Panc1 (cell line): Measurements from ENCODE around the gene SLC7A4. TPM values are rescaled to one million over a fixed set of nuclear protein-coding genes. Genes with fewer than 3 reads are reported as not detected.

Source experiments
- ATAC-seq: fragments of 200-7000 bp; cut with Tn5 transposase; 2 replicates; pipeline ENCODE4 v1.9.1; 2020; ENCODE audit warnings: mild to moderate bottlenecking, moderate library complexity
- BruUV-seq: library from RNA; stranded (reverse); fragments of 400-500 nt; replicated peaks from 2 replicates; lab custom pipeline; 2021; lab: Mats Ljungman, UMichigan
- CTCF ChIA-PET: fragments of 300-600 bp; sonication (Branson Sonifier 250); formaldehyde crosslinking; loops from one replicate; lab custom pipeline; 2022; ENCODE audit warnings: antibody characterized with exemption; lab: Charles Lee
- POLR2A ChIA-PET: fragments of 300-600 bp; sonication (Branson Sonifier 250); formaldehyde crosslinking; loops from one replicate; lab custom pipeline; 2022; ENCODE audit warnings: antibody characterized with exemption; lab: Charles Lee
- DNase-seq: peaks from one replicate; pipeline ENCODE4 v3.0.0-alpha.2; 2010; ENCODE audit warnings: low read depth, low spot score
- H3K27ac ChIP-seq: 2 replicates; pipeline ENCODE4 v1.5.1; 2011; ENCODE audit warnings: mild to moderate bottlenecking, low read length, inconsistent platforms
- H3K27me3 ChIP-seq: fragments of 200-500 bp; sonication (Bioruptor generic); 2 replicates; pipeline ENCODE4 v1.6.0; 2014; ENCODE audit warnings: low read length, inconsistent platforms; ENCODE audit not compliant: control insufficient read depth, insufficient read depth
- H3K36me3 ChIP-seq: fragments of 200-500 bp; sonication (Bioruptor generic); 2 replicates; pipeline ENCODE4 v1.5.1; 2014; ENCODE audit warnings: inconsistent platforms, mild to moderate bottlenecking, low read length, moderate library complexity; ENCODE audit not compliant: control insufficient read depth, insufficient read depth
- H3K4me1 ChIP-seq: 2 replicates; pipeline ENCODE4 v1.5.1; 2011; ENCODE audit warnings: inconsistent platforms, mild to moderate bottlenecking, low read length, moderate library complexity; ENCODE audit not compliant: control insufficient read depth, insufficient read depth
- H3K4me3 ChIP-seq, 2 experiments: 2 replicates each; pipeline ENCODE4 v1.5.1; 2011 to 2012; ENCODE audit warnings: low read depth in 2 of 2, low read length in 2 of 2, mild to moderate bottlenecking in 2 of 2, inconsistent platforms in 1 of 2, moderate library complexity in 1 of 2
- H3K9me3 ChIP-seq: fragments of 200-500 bp; sonication (Bioruptor generic); 2 replicates; pipeline ENCODE4 v1.5.1; 2014; ENCODE audit warnings: low read depth, mild to moderate bottlenecking, inconsistent platforms, low read length, moderate library complexity; ENCODE audit not compliant: control insufficient read depth, insufficient read depth
- CTCF ChIP-seq: fragments of 450-650 bp; IDR thresholded peaks from 2 replicates; pipeline ENCODE4 v1.5.1; 2017; ENCODE audit warnings: mild to moderate bottlenecking
- POLR2AphosphoS5 ChIP-seq: IDR thresholded peaks from 2 replicates; pipeline ENCODE4 v1.6.1; 2012; ENCODE audit warnings: mild to moderate bottlenecking, low read depth, low read length, moderate library complexity
- REST ChIP-seq, 2 experiments: IDR thresholded peaks; 2 replicates each; pipeline ENCODE4 v1.6.1; 2011 to 2012; ENCODE audit warnings: low read depth in 2 of 2, control low read depth in 1 of 2, low read length in 1 of 2, mild to moderate bottlenecking in 1 of 2, moderate library complexity in 1 of 2; ENCODE audit not compliant: insufficient read depth in 1 of 2
- SIN3A ChIP-seq: IDR thresholded peaks from 2 replicates; pipeline ENCODE4 v1.6.1; 2012; ENCODE audit warnings: low read depth, mild to moderate bottlenecking, low read length, moderate library complexity, borderline replicate concordance; ENCODE audit not compliant: insufficient read depth
- TCF7L2 ChIP-seq: IDR thresholded peaks from 2 replicates; pipeline ENCODE4 v1.6.1; 2011; ENCODE audit warnings: mild to moderate bottlenecking, low read depth, low read length, inconsistent platforms
- in situ Hi-C: cut with HindIII; loops from 2 replicates; pipeline ENCODE4 v1.10.0; 2016; ENCODE audit warnings: low sequenced_read_pairs, low pct_unique_long_range_greater_than_20kb
- intact Hi-C: fragments of 100-400 bp; cut with micrococcal nuclease; formaldehyde crosslinking; loops from one replicate; pipeline ENCODE4 v1.10.0; 2022; ENCODE audit not compliant: unreplicated experiment
- total RNA-seq: library from RNA; stranded (reverse); gene quantifications from one replicate; pipeline ENCODE4 v1.2.1, GENCODE V29; 2021; ENCODE audit not compliant: unreplicated experiment

Gene SLC7A4
- total RNA-seq, 1 experiment from 2014 or later, result not detected

- no peak for DNase-seq
- CTCF ChIA-PET, result no interaction called here
- no peaks in the 10 kb centered on the region for H3K9me3 ChIP-seq
- H3K4me3 ChIP-seq, result no peak overlapping the region
- in situ Hi-C loops (no loop called here), intact Hi-C loops (no loop called here)
- no peaks in the 10 kb centered on the region for H3K4me1 ChIP-seq
- H3K36me3 ChIP-seq, result no peaks in the 10 kb centered on the region
- no peak for ATAC-seq
- no peaks in the 10 kb centered on the region for H3K27me3 ChIP-seq
- no TSS peak for BruUV-seq
- H3K27ac ChIP-seq, result no peak overlapping the region
- TF ChIP-seq REST (IDR thresholded peaks at IDR 0.05; ENCODE audit: insufficient read depth in 1 of 2, low read depth in 2 of 2, low read length in 1 of 2), result no peak
- TF ChIP-seq SIN3A, result no peak
- TF ChIP-seq TCF7L2, result no peak
- TF ChIP-seq POLR2AphosphoS5, result no peak
- POLR2A ChIA-PET, result no interaction called here
Measured at GRCh38 chr22:20994128-20994901, 38.0 kb downstream of the SLC7A4 start.

- Histone ChIP-seq H3K36me3 (no peaks in the 10 kb centered on the region), H3K4me3 (no peak overlapping the region), H3K4me1 (no peaks in the 10 kb centered on the region), H3K27ac (no peak overlapping the region), H3K9me3 (no peaks in the 10 kb centered on the region), H3K27me3 (no peaks in the 10 kb centered on the region)
- no peak for ATAC-seq
- DNase-seq, result no peak
- TF ChIP-seq SIN3A (no peak), CTCF (no peak), POLR2AphosphoS5 (no peak), TCF7L2 (no peak), REST (IDR thresholded peaks at IDR 0.05; ENCODE audit: insufficient read depth in 1 of 2, low read depth in 2 of 2, low read length in 1 of 2) (no peak)
- ChIA-PET CTCF (no interaction called here), POLR2A (no interaction called here)
- intact Hi-C loops (no loop called here), in situ Hi-C loops (no loop called here)
- BruUV-seq, result no TSS peak
Measured at GRCh38 chr22:20993304-20994127, 38.8 kb downstream of the SLC7A4 start.
